Keratinocyte (primary cell): ENCODE data around the gene SUN1. TPM values are rescaled to one million over a fixed set of nuclear protein-coding genes. Genes with fewer than 3 reads are reported as not detected.
"Not testable (repeated sequence)": the region's sequence is repeated elsewhere in the genome, so short reads cannot be mapped to it uniquely, and the experiment has no call there.

Experiments
- DNase-seq: peaks from one replicate; pipeline ENCODE4 v3.0.0-alpha.2; 2011; ENCODE audit warnings: low read depth, missing footprints, low spot score
- FAIRE-seq: peaks from 2 replicates; lab custom pipeline; 2011; peaks lifted over from hg19 to GRCh38; lab: Jason Lieb, UNC
- H2AFZ ChIP-seq: 2 replicates; pipeline ENCODE4 v1.6.0; 2012; ENCODE audit warnings: low read length, control low read depth, inconsistent platforms; ENCODE audit not compliant: control insufficient read depth
- H3K27ac ChIP-seq: 2 replicates; pipeline ENCODE4 v1.5.1; 2011; ENCODE audit warnings: low read length; ENCODE audit not compliant: control insufficient read depth, insufficient read depth
- H3K27me3 ChIP-seq: 3 replicates; pipeline ENCODE4 v1.6.0; 2011; ENCODE audit warnings: low read length; ENCODE audit not compliant: control insufficient read depth, insufficient read depth; ENCODE audit errors: extremely low read depth
- H3K36me3 ChIP-seq, 2 experiments: 2 replicates in 1 of 2; 3 replicates in 1 of 2; pipeline ENCODE4 v1.5.1; 2011; ENCODE audit warnings: low read length in 2 of 2, mild to moderate bottlenecking in 1 of 2; ENCODE audit not compliant: control insufficient read depth in 2 of 2, insufficient read depth in 2 of 2; ENCODE audit errors: extremely low read depth in 1 of 2
- H3K4me1 ChIP-seq: 3 replicates; pipeline ENCODE4 v1.5.1; 2011; ENCODE audit warnings: low read length; ENCODE audit not compliant: control insufficient read depth, insufficient read depth; ENCODE audit errors: extremely low read depth
- H3K4me2 ChIP-seq: 3 replicates; pipeline ENCODE4 v1.6.0; 2011; ENCODE audit warnings: low read depth, low read length; ENCODE audit not compliant: control insufficient read depth, insufficient read depth; ENCODE audit errors: extremely low read depth
- H3K4me3 ChIP-seq, 3 experiments: fragments of 200-600 bp in 1 of 3; sonication (generic) in 1 of 3; 2 replicates in 2 of 3; 3 replicates in 1 of 3; pipeline ENCODE4 v1.5.1; 2011 to 2016; ENCODE audit warnings: low read length in 3 of 3, mild to moderate bottlenecking in 3 of 3, control low read depth in 2 of 3, inconsistent platforms in 1 of 3, low read depth in 1 of 3, mixed read lengths in 1 of 3, mixed run types in 1 of 3, moderate library complexity in 1 of 3; ENCODE audit not compliant: control insufficient read depth in 2 of 3, insufficient read depth in 2 of 3; ENCODE audit errors: extremely low read depth in 1 of 3
- H3K79me2 ChIP-seq: 2 replicates; pipeline ENCODE4 v1.6.0; 2012; ENCODE audit warnings: low read length; ENCODE audit not compliant: control insufficient read depth, insufficient read depth
- H3K9ac ChIP-seq: 3 replicates; pipeline ENCODE4 v1.6.0; 2011; ENCODE audit warnings: low read length; ENCODE audit not compliant: control insufficient read depth, insufficient read depth; ENCODE audit errors: extremely low read depth
- H3K9me1 ChIP-seq: 3 replicates; pipeline ENCODE4 v1.6.0; 2011; ENCODE audit warnings: low read length; ENCODE audit not compliant: control insufficient read depth, insufficient read depth; ENCODE audit errors: extremely low read depth
- H3K9me3 ChIP-seq: 2 replicates; pipeline ENCODE4 v1.5.1; 2012; ENCODE audit warnings: low read depth, low read length; ENCODE audit not compliant: control insufficient read depth
- H4K20me1 ChIP-seq: 3 replicates; pipeline ENCODE4 v1.6.0; 2011; ENCODE audit warnings: low read length; ENCODE audit not compliant: control insufficient read depth, insufficient read depth; ENCODE audit errors: extremely low read depth
- CTCF ChIP-seq, 3 experiments: IDR thresholded peaks in 1 of 3; conservative IDR thresholded peaks in 1 of 3; optimal IDR thresholded peaks in 1 of 3; 2 replicates in 2 of 3; 3 replicates in 1 of 3; pipeline versions ENCODE3 to v1.5.1; 2011; ENCODE audit warnings: low read length in 3 of 3, mild to moderate bottlenecking in 3 of 3, moderate library complexity in 2 of 3, control low read depth in 1 of 3, inconsistent platforms in 1 of 3; ENCODE audit not compliant: insufficient read depth in 2 of 3; ENCODE audit errors: extremely low read depth in 1 of 3
- EZH2 ChIP-seq: IDR thresholded peaks from one replicate; pipeline ENCODE4 v1.6.1; 2012; ENCODE audit warnings: inconsistent platforms, mild to moderate bottlenecking, low read length, moderate library complexity
- dilution Hi-C: fragments of 300-500 bp; cut with MboI; formaldehyde crosslinking; loops from one replicate; pipeline ENCODE4 v1.7.0; 2020; ENCODE audit warnings: low sequenced_read_pairs; ENCODE audit not compliant: extremely low pct_ligation_motif_present
- polyA plus RNA-seq, 5 experiments: library from polyadenylated mRNA; depleted of rRNA in 3 of 5; stranded (reverse) in 3 of 5; stranded (forward) in 1 of 5; unstranded in 1 of 5; fragments of >200 nt; gene quantifications; 1 replicate in 1 of 5; 2 replicates in 3 of 5; 3 replicates in 1 of 5; pipeline versions ENCODE4 v1.2.1 to v1.2.3, GENCODE V29; 2011 to 2012; ENCODE audit warnings: missing spikeins in 2 of 5, low read depth in 1 of 5, low replicate concordance in 1 of 5

The SUN1 gene
- polyA plus RNA-seq, 1 donor (not counting 4 experiments of a cell fraction or from before 2014, with no cell fraction given), result 166 TPM

- H4K20me1 ChIP-seq, result no peaks in the 10 kb centered on the region
- DNase-seq (no peak), FAIRE-seq (no peak)
- TF ChIP-seq EZH2, result no peak
- no peak for TF ChIP-seq CTCF (optimal IDR thresholded peaks at IDR 0.05 in 1 of 3, IDR thresholded peaks at IDR 0.05 in 1 of 3, conservative IDR thresholded peaks at IDR 0.05 in 1 of 3; ENCODE audit: extremely low read depth in 1 of 3, insufficient read depth in 2 of 3, low read length in 3 of 3)
- no peak overlapping the region for H2AFZ ChIP-seq
- no peaks in the 10 kb centered on the region for H3K79me2 ChIP-seq
- H3K9me1 ChIP-seq, result no peaks in the 10 kb centered on the region
- dilution Hi-C loops, result no loop called here
- H3K4me3 ChIP-seq, result no peak overlapping the region
- no peak overlapping the region for H3K9ac ChIP-seq
- H3K36me3 ChIP-seq, result no peaks in the 10 kb centered on the region
- peaks cover 7% of the 10 kb centered on the region for H3K4me1 ChIP-seq
- no peak overlapping the region for H3K4me2 ChIP-seq
- H3K27me3 ChIP-seq, result no peaks in the 10 kb centered on the region
- no peak overlapping the region for H3K27ac ChIP-seq
- no peaks in the 10 kb centered on the region for H3K9me3 ChIP-seq
Observed at GRCh38 chr7:798921-799470, 33.3 kb upstream of the SUN1 start.

GRCh38 chr7:800692-801091, 31.6 kb upstream of the SUN1 start:
- H4K20me1 ChIP-seq, result no peaks in the 10 kb centered on the region
- DNase-seq (no peak), FAIRE-seq (no peak)
- no peaks in the 10 kb centered on the region for H3K9me3 ChIP-seq
- H3K4me1 ChIP-seq, result peaks cover 7% of the 10 kb centered on the region
- H3K9ac ChIP-seq, result no peak overlapping the region
- dilution Hi-C loops, result no loop called here
- no peaks in the 10 kb centered on the region for H3K9me1 ChIP-seq
- H3K27ac ChIP-seq, result no peak overlapping the region
- H3K4me2 ChIP-seq, result no peak overlapping the region
- H3K79me2 ChIP-seq, result no peaks in the 10 kb centered on the region
- no peaks in the 10 kb centered on the region for H3K36me3 ChIP-seq
- no peak overlapping the region for H3K4me3 ChIP-seq
- H2AFZ ChIP-seq, result no peak overlapping the region
- no peak for TF ChIP-seq EZH2
- no peak for TF ChIP-seq CTCF (optimal IDR thresholded peaks at IDR 0.05 in 1 of 3, IDR thresholded peaks at IDR 0.05 in 1 of 3, conservative IDR thresholded peaks at IDR 0.05 in 1 of 3; ENCODE audit: extremely low read depth in 1 of 3, insufficient read depth in 2 of 3, low read length in 3 of 3)
- H3K27me3 ChIP-seq, result no peaks in the 10 kb centered on the region

GRCh38 chr7:801351-801750, 30.9 kb upstream of the SUN1 start:
- DNase-seq, H3K27ac ChIP-seq, H4K20me1 ChIP-seq, H3K79me2 ChIP-seq, H3K36me3 ChIP-seq, H2AFZ ChIP-seq, H3K4me1 ChIP-seq, H3K4me2 ChIP-seq, H3K9me3 ChIP-seq, H3K27me3 ChIP-seq, H3K4me3 ChIP-seq, H3K9me1 ChIP-seq, FAIRE-seq, H3K9ac ChIP-seq, dilution Hi-C loops: not testable (repeated sequence)
